ENCODE results near the gene DIDO1. TPM values are rescaled to one million over a fixed set of nuclear protein-coding genes. Genes with fewer than 3 reads are reported as not detected.

The DIDO1 gene
- total RNA-seq, 1 donor, result 46.3 TPM

- H3K4me3 ChIP-seq (ENCODE audit: insufficient read depth, low read length), result no peak overlapping the region
- peaks cover 97% of the 10 kb centered on the region for H4K20me1 ChIP-seq (ENCODE audit: insufficient read depth, low read length)
- peaks cover 100% of the 10 kb centered on the region for H3K79me2 ChIP-seq (ENCODE audit: insufficient read depth, low read length)
- H3K9me3 ChIP-seq (ENCODE audit: low read depth, low read length), result no peaks in the 10 kb centered on the region
- H3K4me1 ChIP-seq (ENCODE audit: insufficient read depth, low read length), result peaks cover 29% of the 10 kb centered on the region
- no peak overlapping the region for H2AFZ ChIP-seq (ENCODE audit: low read length)
- peak overlapping the region; percentile 9 for H3K4me2 ChIP-seq (ENCODE audit: insufficient read depth, low read length)
- TF ChIP-seq, protein P1, sequence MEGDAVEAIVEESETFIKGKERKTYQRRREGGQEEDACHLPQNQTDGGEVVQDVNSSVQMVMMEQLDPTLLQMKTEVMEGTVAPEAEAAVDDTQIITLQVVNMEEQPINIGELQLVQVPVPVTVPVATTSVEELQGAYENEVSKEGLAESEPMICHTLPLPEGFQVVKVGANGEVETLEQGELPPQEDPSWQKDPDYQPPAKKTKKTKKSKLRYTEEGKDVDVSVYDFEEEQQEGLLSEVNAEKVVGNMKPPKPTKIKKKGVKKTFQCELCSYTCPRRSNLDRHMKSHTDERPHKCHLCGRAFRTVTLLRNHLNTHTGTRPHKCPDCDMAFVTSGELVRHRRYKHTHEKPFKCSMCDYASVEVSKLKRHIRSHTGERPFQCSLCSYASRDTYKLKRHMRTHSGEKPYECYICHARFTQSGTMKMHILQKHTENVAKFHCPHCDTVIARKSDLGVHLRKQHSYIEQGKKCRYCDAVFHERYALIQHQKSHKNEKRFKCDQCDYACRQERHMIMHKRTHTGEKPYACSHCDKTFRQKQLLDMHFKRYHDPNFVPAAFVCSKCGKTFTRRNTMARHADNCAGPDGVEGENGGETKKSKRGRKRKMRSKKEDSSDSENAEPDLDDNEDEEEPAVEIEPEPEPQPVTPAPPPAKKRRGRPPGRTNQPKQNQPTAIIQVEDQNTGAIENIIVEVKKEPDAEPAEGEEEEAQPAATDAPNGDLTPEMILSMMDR (IDR thresholded peaks at IDR 0.05; ENCODE audit: extremely low read depth, low read depth, low read length), result no peak
- no peak overlapping the region for H3K27ac ChIP-seq (ENCODE audit: low read depth, low read length)
- no peaks in the 10 kb centered on the region for H3K36me3 ChIP-seq (ENCODE audit: insufficient read depth, low read length)
- DNase-seq (ENCODE audit: insufficient read length, low spot score, missing footprints), result no peak
- H3K27me3 ChIP-seq (ENCODE audit: insufficient read depth, low read length), result no peaks in the 10 kb centered on the region
These were observed 6.2 kb downstream of the DIDO1 start for GRCh38 chr20:62920039-62920645.

DNA sequence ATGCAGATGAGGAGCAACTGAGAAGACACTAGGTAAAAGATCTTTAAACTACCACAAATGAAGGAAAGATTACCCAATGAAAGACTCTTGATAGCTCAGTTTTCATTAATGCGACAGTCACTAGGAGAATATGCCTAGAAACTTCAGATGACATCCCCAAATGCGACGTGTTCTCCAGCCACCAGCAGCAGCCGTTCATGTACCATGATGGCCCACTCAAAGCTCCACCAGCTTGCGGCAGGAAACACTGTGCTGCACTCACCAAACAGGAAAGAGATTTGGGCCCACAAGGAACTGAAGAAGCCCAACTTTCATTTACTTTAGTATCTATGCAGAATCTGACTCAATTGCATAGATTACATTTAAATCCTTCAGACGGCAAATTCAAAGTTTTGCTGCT, 7.5 kb downstream of the DIDO1 start:
- Histone ChIP-seq H2AFZ (ENCODE audit: low read length) (no peak overlapping the region), H3K4me2 (ENCODE audit: insufficient read depth, low read length) (no peak overlapping the region), H3K9me3 (ENCODE audit: low read depth, low read length) (no peaks in the 10 kb centered on the region), H4K20me1 (ENCODE audit: insufficient read depth, low read length) (peaks cover 95% of the 10 kb centered on the region), H3K4me3 (ENCODE audit: insufficient read depth, low read length) (no peak overlapping the region), H3K36me3 (ENCODE audit: insufficient read depth, low read length) (peaks cover 3% of the 10 kb centered on the region), H3K27me3 (ENCODE audit: insufficient read depth, low read length) (no peaks in the 10 kb centered on the region), H3K4me1 (ENCODE audit: insufficient read depth, low read length) (peaks cover 21% of the 10 kb centered on the region), H3K27ac (ENCODE audit: low read depth, low read length) (no peak overlapping the region), H3K79me2 (ENCODE audit: insufficient read depth, low read length) (peaks cover 100% of the 10 kb centered on the region)
- no peak for DNase-seq (ENCODE audit: insufficient read length, low spot score, missing footprints)
- TF ChIP-seq, protein P1 (IDR thresholded peaks at IDR 0.05; ENCODE audit: extremely low read depth, low read depth, low read length), result no peak

- H3K27ac ChIP-seq (ENCODE audit: low read depth, low read length), result no peak overlapping the region
- no peak for DNase-seq (ENCODE audit: insufficient read length, low spot score, missing footprints)
- H3K4me2 ChIP-seq (ENCODE audit: insufficient read depth, low read length), result no peak overlapping the region
- peaks cover 7% of the 10 kb centered on the region for H3K36me3 ChIP-seq (ENCODE audit: insufficient read depth, low read length)
- H4K20me1 ChIP-seq (ENCODE audit: insufficient read depth, low read length), result peaks cover 89% of the 10 kb centered on the region
- TF ChIP-seq, protein P1 (IDR thresholded peaks at IDR 0.05; ENCODE audit: extremely low read depth, low read depth, low read length), result no peak
- peaks cover 16% of the 10 kb centered on the region for H3K4me1 ChIP-seq (ENCODE audit: insufficient read depth, low read length)
- H3K79me2 ChIP-seq (ENCODE audit: insufficient read depth, low read length), result peaks cover 100% of the 10 kb centered on the region
- no peak overlapping the region for H3K4me3 ChIP-seq (ENCODE audit: insufficient read depth, low read length)
- H2AFZ ChIP-seq (ENCODE audit: low read length), result no peak overlapping the region
- H3K27me3 ChIP-seq (ENCODE audit: insufficient read depth, low read length), result no peaks in the 10 kb centered on the region
- H3K9me3 ChIP-seq (ENCODE audit: low read depth, low read length), result no peaks in the 10 kb centered on the region
These were observed 8.2 kb downstream of the DIDO1 start for GRCh38 chr20:62918147-62918546.

- peaks cover 16% of the 10 kb centered on the region for H3K4me1 ChIP-seq (ENCODE audit: insufficient read depth, low read length)
These were observed 8.6 kb downstream of the DIDO1 start for GRCh38 chr20:62917720-62918119.

More at GRCh38 chr20:62917720-62918119, 8.6 kb downstream of the DIDO1 start:
- Histone ChIP-seq H3K4me3 (ENCODE audit: insufficient read depth, low read length) (no peak overlapping the region), H3K9me3 (ENCODE audit: low read depth, low read length) (no peaks in the 10 kb centered on the region), H3K27ac (ENCODE audit: low read depth, low read length) (no peak overlapping the region), H3K79me2 (ENCODE audit: insufficient read depth, low read length) (peaks cover 100% of the 10 kb centered on the region), H3K27me3 (ENCODE audit: insufficient read depth, low read length) (no peaks in the 10 kb centered on the region), H4K20me1 (ENCODE audit: insufficient read depth, low read length) (peaks cover 88% of the 10 kb centered on the region), H3K4me2 (ENCODE audit: insufficient read depth, low read length) (no peak overlapping the region), H3K36me3 (ENCODE audit: insufficient read depth, low read length) (peaks cover 7% of the 10 kb centered on the region), H2AFZ (ENCODE audit: low read length) (no peak overlapping the region)
- TF ChIP-seq, protein P1 (IDR thresholded peaks at IDR 0.05; ENCODE audit: extremely low read depth, low read depth, low read length), result no peak
- no peak for DNase-seq (ENCODE audit: insufficient read length, low spot score, missing footprints)
